Natural killer cell (primary cell): ENCODE data around the gene C8B. TPM values are rescaled to one million over a fixed set of nuclear protein-coding genes. Genes with fewer than 3 reads are reported as not detected.

Source experiments
- ATAC-seq, 3 donors: fragments of 150-1000 bp in 2 of 3; fragments of 200-7000 bp in 1 of 3; cut with Tn5 transposase; 1 replicate in 1 of 3; 2 replicates in 2 of 3; pipeline ENCODE4 v1.10.0; 2021; ENCODE audit warnings: mild to moderate bottlenecking in 2 of 3, moderate library complexity in 2 of 3
- DNase-seq, 2 donors: peaks; one replicate each; pipeline versions ENCODE4 v3.0.0 to v3.0.0-alpha.2; 2013 to 2021; ENCODE audit warnings: mixed read lengths in 1 of 2
- H3K27ac ChIP-seq: one replicate; pipeline ENCODE4 v1.5.1; 2013; ENCODE audit warnings: mild to moderate bottlenecking, low read length
- H3K27me3 ChIP-seq: one replicate; pipeline ENCODE4 v1.6.1; 2013; ENCODE audit warnings: low read length; ENCODE audit not compliant: control insufficient read depth, insufficient read depth
- H3K36me3 ChIP-seq: one replicate; pipeline ENCODE4 v1.6.1; 2013; ENCODE audit warnings: low read length; ENCODE audit not compliant: control insufficient read depth, insufficient read depth
- H3K4me1 ChIP-seq: one replicate; pipeline ENCODE4 v1.6.1; 2013; ENCODE audit warnings: low read length; ENCODE audit not compliant: control insufficient read depth, insufficient read depth
- H3K4me3 ChIP-seq: one replicate; pipeline ENCODE4 v1.5.1; 2013; ENCODE audit warnings: low read length
- H3K9me3 ChIP-seq: one replicate; pipeline ENCODE4 v1.6.1; 2013; ENCODE audit warnings: low read length; ENCODE audit not compliant: control insufficient read depth, insufficient read depth
- H3K27ac Mint-ChIP-seq, 2 donors: one replicate each; pipeline ENCODE4 v1.8.0; 2022; ENCODE audit warnings: mild to moderate bottlenecking in 2 of 2, mixed read lengths in 2 of 2, moderate library complexity in 1 of 2
- H3K27me3 Mint-ChIP-seq, 2 donors: one replicate each; pipeline ENCODE4 v1.8.0; 2022; ENCODE audit warnings: low read depth in 2 of 2, mixed read lengths in 2 of 2
- H3K36me3 Mint-ChIP-seq: one replicate; pipeline ENCODE4 v1.8.0; 2022; ENCODE audit warnings: mixed read lengths
- H3K4me1 Mint-ChIP-seq, 2 donors: one replicate each; pipeline ENCODE4 v1.8.0; 2022; ENCODE audit warnings: mixed read lengths in 2 of 2
- H3K4me3 Mint-ChIP-seq: one replicate; pipeline ENCODE4 v1.8.0; 2022; ENCODE audit warnings: mild to moderate bottlenecking, moderate library complexity, mixed read lengths
- H3K9me3 Mint-ChIP-seq, 2 donors: one replicate each; pipeline ENCODE4 v1.8.0; 2022; ENCODE audit warnings: mixed read lengths in 2 of 2
- WGBS: methylation state at CpG from one replicate; pipeline ENCODE4 v1.1.7; 2013; ENCODE audit warnings: missing lambda C conversion rate; ENCODE audit not compliant: insufficient coverage; 5-methylcytosine and 5-hydroxymethylcytosine counted together
- intact Hi-C: fragments of 100-400 bp; cut with micrococcal nuclease; formaldehyde crosslinking; loops from one replicate; pipeline ENCODE4 v1.14.2; 2022
- total RNA-seq, 4 donors: library from RNA; stranded (reverse); fragments of 120-200 nt in 1 of 4; gene quantifications; one replicate each; pipeline versions ENCODE4 v1.2.3 to v1.2.4, GENCODE V29; 2013 to 2022
- TF ChIP-seq, protein P1 (sequence below): fragments of 200-600 bp; IDR thresholded peaks from one replicate; pipeline ENCODE4 v1.8.0; 2022; ENCODE audit warnings: antibody characterized with exemption

Gene C8B
- total RNA-seq, 3 donors from 2014 or later (not counting 1 experiment from before 2014, with no cell fraction given) = not detected

DNA sequence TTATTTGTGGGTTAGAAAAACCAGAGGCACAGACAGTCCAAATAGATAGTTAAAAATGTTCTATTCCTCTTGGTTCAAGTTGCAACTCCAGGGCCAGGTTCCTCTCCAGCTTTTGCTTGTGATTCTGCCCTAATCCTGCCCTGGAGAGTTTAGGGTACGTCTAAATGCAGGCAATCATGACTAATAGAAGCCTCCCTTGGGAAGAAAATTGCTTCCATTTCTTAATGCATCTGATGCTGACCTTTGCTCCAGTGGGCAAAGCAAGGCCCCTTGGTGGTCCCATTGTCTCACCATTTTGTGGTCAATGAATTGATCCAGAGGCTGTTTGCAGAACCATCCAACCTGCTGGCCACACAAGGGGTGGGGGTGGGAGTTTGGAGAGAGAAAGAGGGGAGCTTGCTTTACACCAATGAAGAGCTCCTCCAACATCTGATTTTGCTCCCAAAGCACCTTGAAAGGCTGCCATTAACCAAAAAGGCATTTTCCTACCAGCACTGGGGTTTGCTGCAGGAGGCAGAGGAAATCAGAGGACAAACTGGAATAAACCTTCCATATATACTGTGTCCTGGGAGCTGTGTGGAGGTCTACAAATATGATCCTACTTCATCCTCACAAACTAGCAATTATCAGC lies 31.3 kb downstream of the C8B start:
- 55% methylated on average over 1 of the region's 1 CpG for WGBS
- H3K9me3 ChIP-seq = no peaks in the 10 kb centered on the region
- no peak overlapping the region for H3K4me3 ChIP-seq
- TF ChIP-seq, protein P1, sequence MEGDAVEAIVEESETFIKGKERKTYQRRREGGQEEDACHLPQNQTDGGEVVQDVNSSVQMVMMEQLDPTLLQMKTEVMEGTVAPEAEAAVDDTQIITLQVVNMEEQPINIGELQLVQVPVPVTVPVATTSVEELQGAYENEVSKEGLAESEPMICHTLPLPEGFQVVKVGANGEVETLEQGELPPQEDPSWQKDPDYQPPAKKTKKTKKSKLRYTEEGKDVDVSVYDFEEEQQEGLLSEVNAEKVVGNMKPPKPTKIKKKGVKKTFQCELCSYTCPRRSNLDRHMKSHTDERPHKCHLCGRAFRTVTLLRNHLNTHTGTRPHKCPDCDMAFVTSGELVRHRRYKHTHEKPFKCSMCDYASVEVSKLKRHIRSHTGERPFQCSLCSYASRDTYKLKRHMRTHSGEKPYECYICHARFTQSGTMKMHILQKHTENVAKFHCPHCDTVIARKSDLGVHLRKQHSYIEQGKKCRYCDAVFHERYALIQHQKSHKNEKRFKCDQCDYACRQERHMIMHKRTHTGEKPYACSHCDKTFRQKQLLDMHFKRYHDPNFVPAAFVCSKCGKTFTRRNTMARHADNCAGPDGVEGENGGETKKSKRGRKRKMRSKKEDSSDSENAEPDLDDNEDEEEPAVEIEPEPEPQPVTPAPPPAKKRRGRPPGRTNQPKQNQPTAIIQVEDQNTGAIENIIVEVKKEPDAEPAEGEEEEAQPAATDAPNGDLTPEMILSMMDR = no peak
- DNase-seq (no peak), ATAC-seq (no peak)
- no peaks in the 10 kb centered on the region for H3K4me1 Mint-ChIP-seq
- no peak overlapping the region for H3K27ac Mint-ChIP-seq
- H3K36me3 ChIP-seq = no peaks in the 10 kb centered on the region
- no peaks in the 10 kb centered on the region for H3K4me1 ChIP-seq
- H3K27ac ChIP-seq = no peak overlapping the region
- peaks cover 14 to 18% of the 10 kb centered on the region in 2 donors for H3K27me3 Mint-ChIP-seq
- H3K36me3 Mint-ChIP-seq = no peaks in the 10 kb centered on the region
- peaks cover 0 to 3% of the 10 kb centered on the region in 2 donors for H3K9me3 Mint-ChIP-seq
- intact Hi-C loops = no loop called here
- no peaks in the 10 kb centered on the region for H3K27me3 ChIP-seq
- no peak overlapping the region for H3K4me3 Mint-ChIP-seq

- Mint-ChIP-seq H3K4me3 (no peak overlapping the region), H3K4me1 (no peaks in the 10 kb centered on the region), H3K27me3 (peaks cover 10 to 18% of the 10 kb centered on the region in 2 donors), H3K36me3 (no peaks in the 10 kb centered on the region), H3K9me3 (peaks cover 0 to 3% of the 10 kb centered on the region in 2 donors), H3K27ac (no peak overlapping the region)
- Histone ChIP-seq H3K4me1 (no peaks in the 10 kb centered on the region), H3K27me3 (no peaks in the 10 kb centered on the region), H3K27ac (no peak overlapping the region), H3K9me3 (no peaks in the 10 kb centered on the region), H3K4me3 (no peak overlapping the region), H3K36me3 (no peaks in the 10 kb centered on the region)
- DNase-seq (no peak), ATAC-seq (no peak)
- TF ChIP-seq, protein P1 = no peak
- intact Hi-C loops = no loop called here
- no CpG with 5 or more reads among the region's 2 CpGs for WGBS
These were observed 32.2 kb downstream of the C8B start for GRCh38 chr1:56933606-56934005.

GRCh38 chr1:56933161-56933560 lies 32.7 kb downstream of the C8B start:
- Mint-ChIP-seq H3K9me3 (peaks cover 0 to 3% of the 10 kb centered on the region in 2 donors), H3K27ac (no peak overlapping the region), H3K4me3 (no peak overlapping the region), H3K36me3 (no peaks in the 10 kb centered on the region), H3K4me1 (no peaks in the 10 kb centered on the region), H3K27me3 (peaks cover 5 to 15% of the 10 kb centered on the region in 2 donors)
- Histone ChIP-seq H3K36me3 (no peaks in the 10 kb centered on the region), H3K4me1 (no peaks in the 10 kb centered on the region), H3K4me3 (no peak overlapping the region), H3K9me3 (no peaks in the 10 kb centered on the region), H3K27ac (no peak overlapping the region), H3K27me3 (no peaks in the 10 kb centered on the region)
- ATAC-seq = no peak
- WGBS = 75% methylated on average over 2 of the region's 2 CpGs
- DNase-seq = no peak
- intact Hi-C loops = no loop called here
- TF ChIP-seq, protein P1 = no peak

DNA sequence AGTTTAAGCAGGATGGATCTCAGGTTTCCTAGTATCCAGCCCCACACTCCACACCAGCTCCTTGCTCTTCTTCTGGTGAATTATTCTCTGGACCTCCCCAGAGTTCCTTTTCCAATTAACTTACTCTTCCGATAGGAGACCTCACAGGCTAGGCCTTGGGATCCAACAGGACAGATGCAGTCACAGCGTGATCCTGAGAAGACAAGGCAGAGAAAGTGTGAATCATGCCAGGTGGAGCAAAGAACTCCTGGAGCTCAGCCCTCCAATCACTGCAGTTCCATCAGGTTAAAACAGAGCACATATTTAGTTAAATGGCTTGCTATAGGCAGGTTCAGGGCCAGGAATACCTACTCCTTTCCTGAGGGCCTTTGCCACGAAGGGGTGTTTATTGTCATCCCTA lies 34.1 kb downstream of the C8B start:
- Mint-ChIP-seq H3K36me3 (no peaks in the 10 kb centered on the region), H3K9me3 (peaks cover 0 to 3% of the 10 kb centered on the region in 2 donors), H3K4me1 (no peaks in the 10 kb centered on the region), H3K27ac (no peak overlapping the region), H3K27me3 (peaks cover 0 to 13% of the 10 kb centered on the region in 2 donors), H3K4me3 (no peak overlapping the region)
- no peak for DNase-seq
- Histone ChIP-seq H3K36me3 (no peaks in the 10 kb centered on the region), H3K9me3 (no peaks in the 10 kb centered on the region), H3K4me1 (no peaks in the 10 kb centered on the region), H3K27me3 (no peaks in the 10 kb centered on the region), H3K27ac (no peak overlapping the region), H3K4me3 (no peak overlapping the region)
- no peak for ATAC-seq
- intact Hi-C loops = no loop called here
- TF ChIP-seq, protein P1 = no peak
- WGBS = 79% methylated on average over 3 of the region's 3 CpGs
